ENCODE data around the gene BRCA2. TPM values are rescaled to one million over a fixed set of nuclear protein-coding genes. Genes with fewer than 3 reads are reported as not detected.

BRCA2 gene
- total RNA-seq, 1 donor from 2014 or later, result 14.7 TPM

- no peak overlapping the region for H3K4me3 Mint-ChIP-seq (ENCODE audit: low read depth)
- TF ChIP-seq, protein P1, sequence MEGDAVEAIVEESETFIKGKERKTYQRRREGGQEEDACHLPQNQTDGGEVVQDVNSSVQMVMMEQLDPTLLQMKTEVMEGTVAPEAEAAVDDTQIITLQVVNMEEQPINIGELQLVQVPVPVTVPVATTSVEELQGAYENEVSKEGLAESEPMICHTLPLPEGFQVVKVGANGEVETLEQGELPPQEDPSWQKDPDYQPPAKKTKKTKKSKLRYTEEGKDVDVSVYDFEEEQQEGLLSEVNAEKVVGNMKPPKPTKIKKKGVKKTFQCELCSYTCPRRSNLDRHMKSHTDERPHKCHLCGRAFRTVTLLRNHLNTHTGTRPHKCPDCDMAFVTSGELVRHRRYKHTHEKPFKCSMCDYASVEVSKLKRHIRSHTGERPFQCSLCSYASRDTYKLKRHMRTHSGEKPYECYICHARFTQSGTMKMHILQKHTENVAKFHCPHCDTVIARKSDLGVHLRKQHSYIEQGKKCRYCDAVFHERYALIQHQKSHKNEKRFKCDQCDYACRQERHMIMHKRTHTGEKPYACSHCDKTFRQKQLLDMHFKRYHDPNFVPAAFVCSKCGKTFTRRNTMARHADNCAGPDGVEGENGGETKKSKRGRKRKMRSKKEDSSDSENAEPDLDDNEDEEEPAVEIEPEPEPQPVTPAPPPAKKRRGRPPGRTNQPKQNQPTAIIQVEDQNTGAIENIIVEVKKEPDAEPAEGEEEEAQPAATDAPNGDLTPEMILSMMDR (IDR thresholded peaks at IDR 0.05; ENCODE audit: unreplicated experiment), result no peak
- no peaks in the 10 kb centered on the region for H3K9me3 Mint-ChIP-seq (ENCODE audit: low read depth)
- H3K27me3 Mint-ChIP-seq, result no peaks in the 10 kb centered on the region
- H3K4me1 Mint-ChIP-seq (ENCODE audit: low read depth), result peaks cover 4% of the 10 kb centered on the region
- no peak for DNase-seq (ENCODE audit: low spot score, unreplicated experiment)
- no peak overlapping the region for H3K27ac Mint-ChIP-seq
- H3K36me3 Mint-ChIP-seq (ENCODE audit: insufficient read depth), result peaks cover 5% of the 10 kb centered on the region
Measured at GRCh38 chr13:32447894-32448623, 132.8 kb downstream of the BRCA2 start.

DNA sequence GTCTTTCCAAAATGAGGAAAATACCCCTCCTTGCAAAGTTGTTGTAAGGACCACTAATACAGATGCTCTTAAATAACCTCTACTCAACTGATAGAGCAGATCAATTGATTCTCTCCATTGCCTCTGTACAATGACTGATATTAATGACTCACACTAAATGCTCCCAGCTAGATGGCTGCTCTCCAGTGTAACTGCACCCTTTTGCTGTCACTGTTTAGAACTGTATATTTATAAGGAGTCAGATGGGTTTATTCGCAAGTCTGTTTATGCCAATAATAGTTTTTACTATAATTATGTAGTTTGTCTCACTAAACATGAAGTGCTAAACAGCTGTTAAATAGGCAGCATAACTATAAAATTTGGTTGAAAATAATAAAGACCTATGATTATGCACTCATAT lies 133.7 kb downstream of the BRCA2 start:
- Mint-ChIP-seq H3K27me3 (no peaks in the 10 kb centered on the region), H3K27ac (no peak overlapping the region), H3K4me1 (ENCODE audit: low read depth) (peaks cover 4% of the 10 kb centered on the region), H3K4me3 (ENCODE audit: low read depth) (no peak overlapping the region), H3K36me3 (ENCODE audit: insufficient read depth) (peaks cover 3% of the 10 kb centered on the region), H3K9me3 (ENCODE audit: low read depth) (no peaks in the 10 kb centered on the region)
- TF ChIP-seq, protein P1 (IDR thresholded peaks at IDR 0.05; ENCODE audit: unreplicated experiment), result no peak
- DNase-seq (ENCODE audit: low spot score, unreplicated experiment), result no peak

Other genes with a start within 250 kb of the BRCA2 start
- gene ZAR1L, start 145 bp upstream of the BRCA2 start, total RNA-seq, result not detected in 2 replicates
- gene N4BP2L1, start 112.6 kb downstream of the BRCA2 start, total RNA-seq, result 15.9 and 20.0 TPM in 2 replicates
- gene N4BP2L2, start 223.3 kb downstream of the BRCA2 start, total RNA-seq, result 155 TPM in 2 replicates

Measured in progenitor cell of endocrine pancreas (in vitro differentiated cells).